HG03342 (cell line): Measurements from ENCODE around the gene CTCFL.
"Not testable (repeated sequence)": the region's sequence is repeated elsewhere in the genome, so short reads cannot be mapped to it uniquely, and the experiment has no call there.

ENCODE experiments used
- ATAC-seq: cut with Tn5 transposase; IDR thresholded peaks from one replicate; pipeline ENCODE4 v1.9.1; 2021; ENCODE audit warnings: mild to moderate bottlenecking, moderate library complexity; ENCODE audit not compliant: unreplicated experiment

CTCFL gene

DNA sequence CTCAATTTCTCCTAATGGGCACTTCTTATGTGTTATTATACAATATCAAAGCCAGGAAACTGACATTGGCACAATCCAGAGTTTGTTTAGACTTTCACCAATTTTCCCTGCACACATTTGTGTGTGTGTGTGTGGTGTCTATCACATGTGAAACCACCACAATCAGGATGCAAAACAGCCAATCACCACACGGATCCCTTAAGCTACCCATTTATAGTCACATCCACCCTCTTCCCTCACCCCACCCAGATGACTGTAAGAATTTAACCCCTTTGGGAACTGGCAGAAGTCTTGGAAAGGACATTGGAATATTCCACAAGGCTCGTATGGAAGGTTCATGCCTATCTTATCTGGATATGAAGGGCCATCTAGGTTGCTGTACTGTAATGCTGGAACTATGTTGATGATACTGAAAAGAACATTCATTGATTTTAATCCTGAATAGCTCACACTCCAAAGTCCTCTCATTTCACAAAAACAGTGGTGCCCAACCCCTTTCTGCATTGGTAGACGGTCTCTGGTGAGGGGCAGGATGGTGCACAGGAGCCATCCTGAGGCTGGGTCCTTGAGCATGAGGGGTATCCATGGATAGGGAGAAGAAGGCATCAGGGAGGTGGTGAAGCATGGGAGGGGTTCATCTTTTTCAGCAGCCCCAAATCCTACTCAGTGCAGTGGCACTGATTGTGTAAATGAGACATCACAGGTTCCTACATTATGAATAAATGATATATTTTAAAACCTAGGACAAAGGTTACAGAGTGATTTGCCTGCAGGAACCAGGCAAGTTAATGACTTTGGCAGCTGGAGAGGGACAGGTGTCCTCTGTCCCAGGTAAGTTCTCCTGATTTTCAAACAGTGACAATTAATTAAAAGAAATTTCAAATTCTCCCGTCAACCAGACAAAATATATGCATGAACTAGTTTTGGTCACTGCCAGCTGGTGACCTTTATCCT is 12.1 kb upstream of the CTCFL start:
- no peak for ATAC-seq

DNA sequence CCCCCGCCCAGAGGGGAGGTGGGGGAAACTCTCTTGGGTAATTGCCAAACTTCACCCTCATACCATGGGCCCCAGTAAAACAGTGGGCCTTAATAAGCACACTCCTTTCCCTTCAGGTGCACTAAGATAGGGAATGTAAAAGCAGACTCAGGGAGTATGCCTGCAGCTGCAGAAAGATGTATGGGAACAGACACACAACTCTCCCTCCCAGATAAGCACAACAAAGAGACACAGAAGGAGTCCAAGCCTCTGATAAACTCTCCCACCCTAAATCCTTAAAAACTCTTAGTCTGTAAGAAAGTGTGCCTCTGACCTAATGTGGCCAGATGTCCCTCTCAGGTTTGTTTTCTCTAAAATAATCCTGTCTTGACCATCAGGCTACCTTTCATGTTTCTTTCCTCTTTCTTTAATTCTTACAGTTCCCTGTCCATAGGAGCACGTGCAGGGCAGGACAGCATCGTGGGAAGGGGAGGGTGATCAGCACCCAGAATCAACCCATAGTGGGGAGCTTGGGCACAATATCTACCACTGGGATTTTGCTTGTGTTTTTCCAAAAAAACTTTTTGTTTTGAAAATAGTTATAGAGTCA is 11.3 kb upstream of the CTCFL start:
- no peak for ATAC-seq

DNA sequence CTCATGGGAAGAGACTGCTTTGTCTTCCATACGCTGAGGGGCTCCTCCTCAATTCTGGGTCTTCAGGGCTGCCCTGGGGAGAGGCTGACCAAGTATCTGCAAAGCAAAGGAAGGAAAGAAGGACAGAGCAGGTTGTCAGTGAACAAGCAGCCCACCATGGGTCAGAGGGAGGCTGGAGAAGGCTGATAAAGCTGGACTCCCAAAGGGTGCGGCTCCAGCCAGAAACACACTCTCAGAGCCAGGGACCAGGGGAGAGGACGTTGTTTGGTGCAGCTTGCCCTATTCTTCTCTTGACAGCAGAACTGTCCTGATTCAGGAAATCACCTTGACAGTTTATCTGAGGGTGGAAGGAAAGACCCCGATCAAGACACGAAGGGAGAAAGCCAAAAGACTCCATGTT is 10.4 kb upstream of the CTCFL start:
- ATAC-seq = no peak

DNA sequence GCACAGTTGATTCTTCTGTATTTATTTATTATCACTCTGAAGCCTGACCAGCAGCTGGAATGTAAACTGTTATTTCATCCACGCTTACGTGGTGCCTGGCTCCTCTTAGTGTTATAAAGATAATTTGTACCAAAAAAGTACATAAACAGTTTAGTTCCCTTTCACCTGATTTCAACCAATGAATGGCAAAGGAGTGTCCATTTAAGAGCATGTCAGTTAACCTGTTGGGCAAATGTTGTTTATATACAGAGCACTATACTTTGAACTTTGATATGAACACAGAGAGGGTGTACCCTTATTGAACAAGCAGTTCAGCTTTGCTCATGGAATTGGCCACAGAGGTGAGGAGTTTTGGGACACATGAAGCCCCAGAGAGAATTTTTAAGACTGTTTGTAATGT is 7.2 kb upstream of the CTCFL start:
- no peak for ATAC-seq

DNA sequence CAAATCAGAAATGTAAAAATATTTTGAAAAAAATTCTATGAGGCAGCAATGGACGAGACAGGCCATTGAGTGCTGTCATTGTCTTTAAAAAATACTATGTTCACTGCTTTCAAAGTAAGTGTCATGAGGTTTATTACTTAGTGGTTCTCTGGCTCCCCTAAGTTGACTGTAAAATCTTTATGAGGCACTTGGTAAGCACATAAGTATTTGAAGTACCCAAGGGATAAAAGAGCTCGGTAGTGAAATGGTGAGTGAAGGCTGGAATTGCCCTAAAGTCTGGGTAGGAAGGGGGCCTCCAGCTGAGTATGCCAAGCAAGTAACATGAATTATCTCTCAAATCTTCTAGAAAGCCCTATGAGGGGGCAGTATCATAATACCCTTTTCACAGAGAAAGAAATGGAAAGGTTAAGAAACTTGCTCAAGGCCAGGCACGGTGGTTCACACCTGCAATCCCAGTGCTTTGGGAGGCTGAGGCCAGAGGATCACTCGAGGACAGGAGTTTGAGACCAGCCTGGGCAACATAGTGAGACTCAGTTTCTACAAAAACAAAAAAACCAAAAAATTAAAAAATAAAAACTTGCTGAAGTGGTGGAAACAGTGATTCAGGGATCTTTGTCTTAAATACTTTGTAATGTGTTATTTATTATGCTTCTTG is 5.5 kb upstream of the CTCFL start:
- no peak for ATAC-seq

DNA sequence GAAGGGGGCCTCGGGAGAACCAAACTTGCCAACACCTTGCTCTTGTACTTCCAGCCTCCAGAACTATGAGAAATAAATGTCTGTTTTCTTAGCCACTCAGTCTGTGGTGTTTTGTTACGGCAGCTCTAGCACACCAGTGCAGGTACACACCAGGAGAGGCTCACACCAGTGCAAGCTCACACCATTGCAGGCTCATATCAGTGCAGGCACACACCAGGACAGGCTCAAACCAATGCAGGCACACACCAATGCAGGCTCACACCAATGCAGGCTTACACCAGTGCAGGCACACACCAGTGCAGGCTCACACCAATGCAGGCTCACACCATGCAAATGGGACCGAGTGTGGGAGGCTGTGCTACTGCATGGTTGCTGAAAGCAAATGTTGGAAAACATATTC is 4.9 kb upstream of the CTCFL start:
- no peak for ATAC-seq

DNA sequence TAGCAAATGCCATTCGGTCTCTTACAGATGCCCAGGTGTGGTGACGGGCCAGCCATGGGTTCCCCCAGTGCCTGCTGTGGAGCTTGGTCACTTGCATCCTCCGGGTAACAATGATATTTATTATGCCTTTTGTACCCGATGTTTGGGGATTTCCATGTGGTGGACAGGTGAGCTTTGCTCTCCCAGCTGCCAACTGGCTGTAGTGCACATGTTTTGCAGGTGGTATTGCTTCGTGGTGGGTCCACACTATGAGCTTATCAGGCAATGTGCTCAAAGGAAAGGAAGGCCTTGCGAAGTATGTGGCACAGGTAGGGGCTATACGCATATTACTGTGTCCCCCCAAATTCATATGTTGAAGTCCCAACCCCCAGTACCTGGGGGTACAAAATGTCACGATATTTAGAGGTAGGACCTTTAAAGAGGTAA is 4.2 kb upstream of the CTCFL start:
- no peak for ATAC-seq

DNA sequence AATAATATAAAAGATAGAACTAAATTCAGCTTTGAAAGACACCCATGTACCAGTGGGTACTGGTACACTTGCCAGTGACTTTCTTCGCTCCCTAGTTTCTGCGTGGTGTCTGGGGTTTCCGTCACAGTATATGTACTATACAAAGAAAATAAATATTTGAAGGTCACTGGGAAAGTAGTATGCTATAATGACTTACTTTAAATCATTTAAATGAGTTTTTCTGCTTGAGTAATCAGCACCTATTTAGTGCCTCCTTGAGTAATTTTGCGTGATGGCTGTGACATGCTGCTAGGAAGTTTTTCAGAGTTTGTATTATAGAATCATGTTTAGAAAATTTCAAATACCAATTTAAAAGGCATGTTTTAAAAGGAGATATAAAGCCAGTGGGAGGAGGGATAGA is 3.2 kb upstream of the CTCFL start:
- no peak for ATAC-seq

DNA sequence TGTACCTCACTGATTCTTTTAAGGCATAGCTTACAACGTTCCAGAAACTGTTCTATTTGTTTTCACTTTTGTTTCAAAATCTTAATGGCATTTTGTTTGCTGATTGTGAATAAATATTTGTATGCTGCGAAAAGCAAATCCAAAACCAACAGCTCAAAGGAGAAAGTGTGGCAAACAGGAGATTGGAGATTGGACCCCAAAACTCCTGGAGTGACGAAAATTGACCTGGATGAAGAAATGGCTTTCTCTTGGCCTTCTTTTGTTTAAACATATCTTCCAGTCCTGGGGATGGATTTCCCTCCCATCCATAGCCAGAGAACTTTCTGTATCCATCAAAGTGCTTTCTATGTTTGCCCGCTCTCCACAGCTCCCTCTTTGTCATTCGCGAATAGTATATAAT is 2.8 kb upstream of the CTCFL start:
- ATAC-seq = no peak

DNA sequence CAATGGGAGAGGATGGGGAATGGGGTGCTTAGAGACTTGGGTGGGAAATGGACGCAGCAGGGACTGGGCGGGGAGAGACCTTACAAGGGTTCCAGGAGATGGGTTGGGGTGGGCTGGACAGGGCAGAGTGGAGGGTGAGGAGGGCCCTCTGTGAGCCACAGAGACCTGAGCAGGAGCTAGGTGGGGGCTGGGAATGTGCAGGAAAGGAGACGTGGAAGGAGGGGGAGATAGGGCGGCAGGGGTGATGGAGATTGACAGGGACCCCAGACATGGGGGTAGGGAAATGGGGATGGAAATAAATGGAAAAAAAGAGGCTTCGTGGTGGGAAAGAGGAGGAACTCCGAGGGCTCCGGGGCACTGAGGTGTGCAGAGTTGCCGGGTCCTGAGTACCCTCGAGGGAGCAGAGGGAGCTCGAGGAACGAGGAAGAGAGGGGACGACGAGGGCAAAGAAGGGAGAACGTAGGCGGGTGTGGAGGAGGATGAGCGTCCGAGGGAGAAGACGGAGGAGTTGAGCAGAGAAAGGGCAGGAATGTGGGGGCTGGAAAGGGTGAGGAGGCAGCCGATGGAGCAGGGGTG is 2.0 kb upstream of the CTCFL start:
- no peak for ATAC-seq

DNA sequence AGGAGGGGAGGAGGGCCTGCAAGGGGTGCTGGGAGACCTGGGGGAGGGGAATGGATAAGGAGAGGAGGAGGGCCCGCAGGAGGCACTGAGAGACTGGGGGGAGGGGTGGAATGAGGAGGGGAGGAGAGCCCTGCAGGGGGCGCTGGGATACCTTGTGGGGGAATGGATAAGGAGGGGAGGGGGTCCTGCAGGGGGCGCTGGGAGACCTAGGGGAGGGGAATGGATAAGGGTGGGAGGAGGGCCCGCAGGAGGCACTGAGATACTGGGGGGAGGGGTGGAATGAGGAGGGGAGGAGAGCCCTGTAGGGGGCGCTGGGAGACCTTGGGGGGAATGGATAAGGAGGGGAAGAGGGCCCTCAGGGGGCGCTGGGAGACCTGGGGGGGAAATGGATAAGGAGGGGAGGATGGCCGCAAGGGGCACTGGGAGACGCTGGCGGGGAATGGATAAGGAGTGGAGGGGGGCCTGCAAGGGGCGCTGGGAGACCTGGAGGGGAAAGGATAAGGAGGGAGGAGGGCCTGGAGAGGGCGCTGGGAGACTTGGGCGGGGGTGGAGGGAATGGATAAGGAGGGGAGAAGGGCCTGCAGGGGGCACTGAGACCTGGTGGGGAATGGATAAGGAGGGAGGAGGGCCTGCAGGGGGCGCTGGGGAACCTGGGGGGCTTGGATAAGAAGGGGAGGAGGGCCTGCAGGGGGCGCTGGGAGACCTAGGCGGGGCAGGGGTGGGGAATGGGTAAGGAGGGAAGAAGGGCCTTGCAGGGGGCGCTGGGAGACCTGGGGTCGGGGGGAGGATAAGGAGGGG is 1.3 kb upstream of the CTCFL start:
- no peak for ATAC-seq

DNA sequence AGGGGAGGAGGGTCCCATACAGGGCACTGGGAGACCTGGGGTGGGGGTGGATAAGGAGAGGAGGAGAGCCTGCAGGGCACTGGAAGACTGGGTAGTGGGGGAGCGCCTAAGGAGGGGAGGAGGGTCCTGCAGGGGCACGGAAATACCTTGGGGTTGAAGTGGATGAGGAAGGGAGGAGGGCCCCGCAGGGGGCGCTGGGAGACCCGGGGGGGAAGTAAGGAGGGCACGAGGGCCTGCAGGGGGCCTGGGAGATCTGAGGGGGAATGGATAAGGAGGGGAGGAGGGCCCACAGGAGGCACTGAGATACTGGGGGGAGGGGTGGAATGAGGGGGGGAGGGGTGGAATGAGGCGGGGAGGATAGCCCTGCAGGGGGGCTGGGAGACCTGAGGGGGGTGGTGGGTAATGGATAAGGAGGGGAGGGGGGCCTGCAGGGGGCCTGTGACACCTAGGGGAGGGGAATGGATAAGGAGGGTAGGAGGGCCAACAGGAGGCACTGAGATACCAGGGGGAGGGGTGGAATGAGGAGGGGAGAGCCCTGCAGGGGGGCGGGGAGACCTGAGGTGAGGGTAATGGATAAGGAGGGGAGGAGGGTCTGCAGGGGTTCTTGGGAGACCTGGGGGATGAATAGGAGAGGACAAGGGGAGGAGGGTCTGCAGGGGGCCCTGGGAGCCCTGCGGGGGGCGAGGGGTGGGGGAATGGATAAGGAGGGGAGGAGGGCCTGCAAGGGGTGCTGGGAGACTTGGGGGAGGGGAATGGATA is 567 bp upstream of the CTCFL start:
- no peak for ATAC-seq

DNA sequence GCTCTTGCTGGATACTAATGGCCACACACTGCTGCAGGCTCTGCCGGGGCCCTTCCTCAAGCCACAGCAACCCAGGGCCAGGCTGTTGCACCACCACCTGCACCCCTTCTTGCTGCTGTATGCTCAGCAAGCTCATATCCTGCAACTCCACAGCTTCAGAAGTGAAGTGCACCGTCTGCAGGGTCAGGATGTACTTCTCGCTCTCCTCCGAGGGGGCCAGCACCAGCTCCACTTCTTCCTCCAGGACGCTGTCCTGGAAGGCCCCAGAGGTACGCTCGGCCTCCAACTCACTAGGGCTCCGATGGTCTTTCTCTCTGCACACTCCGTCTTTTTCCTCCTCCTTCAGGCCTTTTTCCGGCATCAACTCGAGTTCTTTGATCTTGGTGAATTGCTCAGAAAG is 1.2 kb downstream of the CTCFL start:
- ATAC-seq = no peak

DNA sequence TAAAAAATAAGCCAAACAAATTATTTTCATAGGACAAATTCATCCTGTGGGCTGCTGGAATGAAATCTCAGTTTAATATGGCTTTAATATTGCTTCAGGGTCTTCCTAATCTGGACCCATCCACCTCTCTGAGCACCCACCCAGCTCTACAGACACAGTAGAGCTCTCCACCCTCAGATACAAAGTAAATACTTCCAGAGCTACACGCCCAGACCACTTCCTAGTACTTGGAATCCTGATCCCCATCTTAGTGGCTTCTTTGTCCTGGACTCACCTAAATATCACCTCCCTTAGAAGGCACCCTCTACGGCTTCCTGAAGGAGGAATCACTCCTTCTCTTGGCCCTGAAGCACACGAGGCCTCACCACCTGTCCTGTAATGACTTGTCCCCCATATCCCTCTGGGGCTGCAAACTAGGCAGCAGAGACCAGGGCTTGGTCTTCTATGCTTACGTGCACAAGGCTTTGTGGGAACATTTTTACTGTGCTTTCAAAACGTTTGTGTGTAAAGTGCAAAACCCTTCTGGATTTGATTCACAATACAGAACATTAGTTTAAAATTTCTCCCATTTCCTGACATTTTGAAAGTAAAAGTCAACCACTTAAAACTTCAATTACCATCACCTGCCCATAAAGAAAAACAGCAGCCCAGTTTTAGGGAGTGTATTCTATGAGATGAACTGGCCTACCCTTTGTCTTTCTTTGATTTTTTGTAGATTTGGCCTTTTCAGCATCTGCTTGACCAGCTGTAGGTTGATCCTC is 2.4 kb downstream of the CTCFL start:
- no peak for ATAC-seq

DNA sequence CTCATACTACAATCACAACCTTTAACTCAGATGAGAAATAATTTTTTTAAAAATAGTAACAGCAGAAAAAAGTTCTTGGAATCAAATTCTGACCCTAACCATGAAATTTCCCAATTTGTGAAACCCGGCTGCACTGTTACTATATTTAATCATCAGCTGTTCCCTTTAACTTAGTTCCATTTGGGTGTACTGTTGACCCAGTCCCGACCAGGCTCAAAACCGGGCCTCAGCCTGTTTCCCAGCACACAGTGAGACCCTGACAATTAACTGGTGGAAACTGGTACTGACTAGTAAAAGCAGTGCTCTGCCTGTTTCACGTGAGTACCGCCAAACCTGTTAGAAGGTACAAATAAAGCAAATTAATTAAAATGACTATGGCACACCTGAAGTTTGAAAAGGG is 7.0 kb downstream of the CTCFL start:
- ATAC-seq = no peak

DNA sequence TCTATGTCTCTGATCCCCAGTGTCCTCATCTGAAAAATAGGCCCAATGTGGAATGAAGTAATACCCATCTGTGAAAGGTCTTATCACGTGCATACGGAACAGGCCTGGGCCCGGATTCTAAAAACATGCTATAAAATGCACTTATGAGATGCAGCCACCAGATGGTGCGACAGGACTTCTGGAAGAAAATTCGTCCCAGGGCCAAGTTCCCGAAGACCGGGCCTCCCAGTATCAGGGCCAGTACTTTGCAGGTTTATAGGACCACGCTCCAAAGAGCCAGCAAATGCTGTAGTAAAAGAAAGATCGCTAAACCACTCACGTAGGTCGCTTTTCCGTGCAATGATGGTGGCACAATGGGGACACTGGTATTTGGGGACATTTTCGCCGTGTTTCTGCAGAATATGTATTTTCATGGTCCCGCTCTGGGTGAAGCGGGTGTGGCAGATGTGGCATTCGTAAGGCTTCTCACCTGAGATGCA is 10.6 kb downstream of the CTCFL start:
- no peak for ATAC-seq

DNA sequence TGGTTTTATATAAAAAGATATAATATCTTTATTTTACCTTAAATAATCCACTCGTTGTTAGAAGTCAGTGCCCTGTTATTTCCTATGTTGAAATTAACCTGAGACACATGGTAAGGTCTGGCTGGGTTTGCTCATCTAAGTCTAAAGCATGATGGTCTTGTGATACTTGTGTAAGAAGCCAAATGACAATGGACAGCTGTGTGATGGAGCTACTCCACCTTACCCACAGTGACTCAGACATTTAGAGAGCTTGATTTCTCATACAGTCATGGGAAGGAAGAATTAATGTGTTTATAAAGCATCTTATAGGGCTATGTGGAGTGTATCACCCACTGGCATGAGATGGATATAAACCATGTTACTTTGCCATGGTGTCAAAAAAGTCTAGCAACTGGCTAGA is 11.7 kb downstream of the CTCFL start:
- no peak for ATAC-seq

DNA sequence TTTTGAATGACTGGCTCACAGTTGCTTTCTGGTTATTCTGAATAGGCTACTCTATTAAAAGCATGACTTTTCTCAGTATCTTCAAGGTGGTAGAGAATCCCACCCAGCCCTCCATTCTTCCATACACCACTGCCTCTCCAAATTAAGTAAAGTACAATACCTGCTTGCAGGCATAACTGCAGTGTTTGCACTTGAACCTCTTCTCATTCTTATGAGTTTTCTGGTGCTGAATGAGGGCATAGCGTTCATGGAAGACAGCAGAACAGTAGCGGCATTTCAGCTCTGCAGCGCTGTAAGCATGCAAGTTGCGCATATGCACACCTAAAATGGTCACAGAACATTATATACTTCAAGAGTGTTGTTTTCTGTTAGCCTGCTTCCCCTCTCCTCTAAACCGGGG is 12.5 kb downstream of the CTCFL start:
- ATAC-seq = no peak

DNA sequence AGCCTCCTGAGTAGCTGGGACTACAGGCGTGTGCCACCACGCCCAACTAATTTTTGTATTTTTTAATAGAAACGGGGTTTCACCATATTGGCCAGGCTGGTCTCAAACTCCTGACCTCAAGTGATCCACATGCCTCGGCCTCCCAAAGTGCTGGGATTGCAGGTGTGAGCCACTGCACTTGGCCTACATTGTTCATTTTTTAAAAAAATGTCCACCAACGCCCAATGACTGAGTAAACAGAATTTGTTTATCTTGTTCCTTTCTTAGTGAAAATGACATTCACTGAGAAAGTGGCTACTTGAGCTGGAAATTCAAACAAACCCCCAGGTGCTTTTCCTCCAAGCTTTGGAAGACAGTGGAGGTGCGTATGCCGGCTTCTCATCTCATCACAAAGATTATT is 13.2 kb downstream of the CTCFL start:
- ATAC-seq = not testable (repeated sequence)
